Effector CD8-positive, alpha-beta T cell (primary cell): ENCODE data around the gene NQO2.
"Not testable (repeated sequence)": the region's sequence is repeated elsewhere in the genome, so short reads cannot be mapped to it uniquely, and the experiment has no call there.

Experiments
- DNase-seq: peaks from one replicate; lab custom pipeline; 2025; lab: John Stamatoyannopoulos, UW

NQO2 gene

GRCh38 chr6:3013901-3014674 lies 14.4 kb downstream of the NQO2 start:
- no peak for DNase-seq

- no peak for DNase-seq
These were observed 15.0 kb downstream of the NQO2 start for GRCh38 chr6:3014675-3015066.

GRCh38 chr6:3015144-3015543 lies 15.4 kb downstream of the NQO2 start:
- DNase-seq: no peak

- DNase-seq: no peak
These were observed 17.0 kb downstream of the NQO2 start for GRCh38 chr6:3016473-3017280.

- DNase-seq: no peak
These were observed 17.6 kb downstream of the NQO2 start for GRCh38 chr6:3017304-3017703.

GRCh38 chr6:3019065-3019464 lies 19.4 kb downstream of the NQO2 start:
- no peak for DNase-seq

- DNase-seq: no peak
These were observed 20.1 kb downstream of the NQO2 start for GRCh38 chr6:3019749-3020320.

GRCh38 chr6:3020976-3021598 lies 21.4 kb downstream of the NQO2 start:
- not testable (repeated sequence) for DNase-seq

- DNase-seq: no peak
These were observed 23.3 kb downstream of the NQO2 start for GRCh38 chr6:3022765-3023662.

- peak; percentile 56 for DNase-seq
These were observed 24.2 kb downstream of the NQO2 start for GRCh38 chr6:3023663-3024483.

- no peak for DNase-seq
These were observed 27.3 kb downstream of the NQO2 start for GRCh38 chr6:3026791-3027626.

- DNase-seq: not testable (repeated sequence)
These were observed 28.5 kb downstream of the NQO2 start for GRCh38 chr6:3028156-3028555.

- no peak for DNase-seq
These were observed 32.4 kb downstream of the NQO2 start for GRCh38 chr6:3031857-3032640.

GRCh38 chr6:3032986-3033385 lies 33.3 kb downstream of the NQO2 start:
- DNase-seq: no peak

- DNase-seq: no peak
These were observed 34.0 kb downstream of the NQO2 start for GRCh38 chr6:3033652-3034051.

- DNase-seq: no peak
These were observed 35.7 kb downstream of the NQO2 start for GRCh38 chr6:3035397-3035796.

GRCh38 chr6:3036861-3037637 lies 37.4 kb downstream of the NQO2 start:
- no peak for DNase-seq
